GM18861 (cell line): ENCODE measurements around the gene DDHD1.
"Not testable (repeated sequence)": the region's sequence is repeated elsewhere in the genome, so short reads cannot be mapped to it uniquely, and the experiment has no call there.

Experiments used
- ATAC-seq: cut with Tn5 transposase; IDR thresholded peaks from one replicate; pipeline ENCODE4 v1.9.1; 2021; ENCODE audit not compliant: unreplicated experiment

Gene DDHD1

GRCh38 chr14:53152887-53153701 lies at the start of gene DDHD1:
Gene DDHD1 (minus strand): TSS chr14:53153323. CDS start chr14:53153098, 225 bp downstream.
- peak; percentile 40 for ATAC-seq

DNA sequence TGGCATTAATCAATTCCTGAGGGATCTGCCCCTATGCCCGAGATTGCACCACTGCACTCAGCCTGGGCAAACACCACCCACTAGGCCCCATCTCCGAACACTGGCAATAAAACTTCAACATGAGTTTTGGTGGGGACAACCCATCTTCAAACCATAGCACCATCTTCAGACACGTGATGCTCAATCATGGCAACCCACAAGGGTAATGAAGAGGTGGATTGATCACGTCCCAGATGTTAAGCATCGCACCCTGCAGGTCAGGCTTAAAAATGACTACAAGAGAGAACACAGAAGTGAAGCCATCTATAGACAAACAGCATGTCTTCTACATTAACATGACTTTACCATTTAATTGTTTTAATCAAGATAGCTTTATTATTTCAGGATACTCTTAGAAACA lies 42.8 kb upstream of the DDHD1 start:
- no peak for ATAC-seq

DNA sequence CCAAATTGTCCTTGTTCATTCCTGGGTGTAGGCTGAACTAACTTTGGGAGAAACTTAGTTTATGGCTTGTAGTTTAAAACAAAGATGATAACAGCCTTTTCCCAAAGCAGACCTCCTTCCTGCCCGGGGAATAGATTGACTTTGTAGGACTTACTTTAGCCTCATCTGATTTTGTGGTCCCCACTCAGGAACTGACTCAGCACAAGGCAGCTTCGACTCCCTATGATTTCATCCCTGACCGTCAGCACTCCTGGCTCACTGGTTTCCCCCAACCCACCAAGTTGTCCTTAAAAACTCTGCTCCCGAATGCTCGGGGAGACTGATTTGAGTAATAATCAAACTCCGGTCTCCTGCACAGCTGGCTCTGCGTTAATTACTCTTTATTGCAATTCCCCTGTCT lies 40.1 kb upstream of the DDHD1 start:
- ATAC-seq: no peak

GRCh38 chr14:53192052-53192760 lies 39.1 kb upstream of the DDHD1 start:
- ATAC-seq: no peak

DNA sequence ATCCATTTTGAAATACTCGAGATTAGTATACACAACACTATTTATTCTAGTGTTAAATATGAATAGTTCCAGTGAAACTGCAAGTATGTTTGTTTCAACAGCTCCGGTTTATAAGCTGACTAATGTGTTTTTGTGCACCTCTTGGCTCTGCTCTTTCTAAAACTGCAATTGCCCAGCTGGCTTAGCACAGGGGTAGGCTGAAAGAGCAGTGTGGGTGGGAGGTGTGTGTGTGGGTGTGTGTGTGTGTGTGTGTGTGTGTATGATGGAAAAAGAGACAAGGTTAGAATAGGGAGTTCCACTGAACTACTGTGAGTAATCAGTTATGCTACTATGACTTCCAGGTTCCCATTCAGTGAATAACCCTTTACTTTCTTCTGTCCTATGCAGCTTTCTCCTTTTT lies 37.8 kb upstream of the DDHD1 start:
- ATAC-seq: no peak

DNA sequence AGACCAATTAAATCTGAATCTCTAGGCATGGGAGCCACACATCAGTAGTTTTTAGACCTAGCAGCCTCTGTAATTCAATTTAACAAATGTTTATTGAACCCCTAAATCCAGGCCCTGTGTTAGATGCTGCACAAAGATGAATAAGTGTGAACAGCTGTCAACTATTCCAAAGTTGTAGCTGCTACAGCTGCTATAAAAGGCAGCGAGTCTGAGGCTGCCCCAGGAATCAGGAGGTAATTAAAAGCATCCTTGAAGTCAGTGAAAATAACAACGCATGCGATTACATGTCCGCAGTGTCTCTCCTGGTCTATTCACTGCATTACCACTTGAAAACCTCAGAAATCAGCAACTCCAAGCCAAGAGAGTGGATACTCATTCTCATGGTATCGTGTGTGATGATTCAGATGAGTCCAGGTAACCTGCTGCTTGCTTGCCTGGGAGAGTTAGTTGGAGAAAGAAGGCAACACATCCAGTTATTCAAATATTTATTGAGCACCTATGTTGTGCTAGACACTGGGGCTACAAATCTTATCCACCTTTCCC lies 34.9 kb upstream of the DDHD1 start:
- ATAC-seq: no peak

DNA sequence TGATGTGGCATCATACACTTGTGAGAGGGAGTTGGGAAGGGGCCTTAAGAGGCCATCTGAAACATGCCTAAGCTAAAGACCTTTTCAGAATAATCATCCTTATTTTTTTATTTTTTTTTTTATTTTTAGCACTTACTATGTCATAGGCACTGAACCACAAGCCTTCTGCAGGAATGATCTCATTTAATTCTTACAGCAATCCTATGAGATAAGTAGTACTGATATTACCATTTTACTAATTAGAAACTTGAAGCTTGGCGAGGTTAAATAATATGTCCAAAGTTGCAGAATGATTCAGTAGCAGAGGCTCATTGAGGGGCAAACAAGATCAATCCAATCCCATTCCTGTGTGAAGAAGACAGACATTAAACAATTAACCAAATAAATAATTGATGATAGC lies 33.4 kb upstream of the DDHD1 start:
- ATAC-seq: no peak

DNA sequence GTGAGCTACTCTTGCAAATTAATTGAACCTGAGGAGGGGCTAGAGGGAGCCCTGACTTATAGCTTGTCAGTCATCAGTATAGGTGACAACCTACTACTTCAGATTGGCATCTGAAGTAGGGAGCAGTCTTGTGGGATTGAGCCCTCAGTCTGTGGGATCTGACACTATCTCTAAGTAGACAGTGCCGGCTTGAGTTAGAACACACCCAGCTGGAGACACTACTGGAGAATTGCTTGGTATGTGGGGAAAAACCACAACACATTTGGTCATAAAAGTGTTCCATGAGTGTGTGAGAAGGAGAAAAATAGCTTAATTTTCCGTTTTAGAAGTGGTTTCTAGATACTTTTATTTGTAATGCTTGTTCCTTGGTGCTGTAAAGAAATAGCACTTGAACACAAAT lies 30.5 kb upstream of the DDHD1 start:
- no peak for ATAC-seq

DNA sequence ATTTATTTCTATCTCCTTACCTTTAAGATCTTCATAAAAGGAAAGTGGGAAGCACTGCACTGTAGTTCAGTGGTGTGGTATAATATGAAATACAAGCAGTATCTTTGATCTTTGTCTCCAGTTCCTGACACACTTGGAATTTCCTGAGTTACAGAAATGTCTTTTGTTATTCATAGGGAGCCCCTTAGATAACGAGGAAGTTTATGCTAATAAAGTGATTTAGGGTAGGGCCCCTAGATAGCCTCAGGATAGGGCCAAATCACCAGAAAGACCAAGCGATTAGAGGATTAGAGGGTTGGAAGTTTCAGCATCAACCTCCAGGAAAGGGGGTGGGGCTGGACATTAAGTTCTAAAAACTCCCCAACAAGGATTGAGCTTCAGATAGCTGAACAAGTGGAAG lies 29.9 kb upstream of the DDHD1 start:
- ATAC-seq: no peak

- ATAC-seq: not testable (repeated sequence)
These were observed 28.4 kb upstream of the DDHD1 start for GRCh38 chr14:53181463-53182081.

DNA sequence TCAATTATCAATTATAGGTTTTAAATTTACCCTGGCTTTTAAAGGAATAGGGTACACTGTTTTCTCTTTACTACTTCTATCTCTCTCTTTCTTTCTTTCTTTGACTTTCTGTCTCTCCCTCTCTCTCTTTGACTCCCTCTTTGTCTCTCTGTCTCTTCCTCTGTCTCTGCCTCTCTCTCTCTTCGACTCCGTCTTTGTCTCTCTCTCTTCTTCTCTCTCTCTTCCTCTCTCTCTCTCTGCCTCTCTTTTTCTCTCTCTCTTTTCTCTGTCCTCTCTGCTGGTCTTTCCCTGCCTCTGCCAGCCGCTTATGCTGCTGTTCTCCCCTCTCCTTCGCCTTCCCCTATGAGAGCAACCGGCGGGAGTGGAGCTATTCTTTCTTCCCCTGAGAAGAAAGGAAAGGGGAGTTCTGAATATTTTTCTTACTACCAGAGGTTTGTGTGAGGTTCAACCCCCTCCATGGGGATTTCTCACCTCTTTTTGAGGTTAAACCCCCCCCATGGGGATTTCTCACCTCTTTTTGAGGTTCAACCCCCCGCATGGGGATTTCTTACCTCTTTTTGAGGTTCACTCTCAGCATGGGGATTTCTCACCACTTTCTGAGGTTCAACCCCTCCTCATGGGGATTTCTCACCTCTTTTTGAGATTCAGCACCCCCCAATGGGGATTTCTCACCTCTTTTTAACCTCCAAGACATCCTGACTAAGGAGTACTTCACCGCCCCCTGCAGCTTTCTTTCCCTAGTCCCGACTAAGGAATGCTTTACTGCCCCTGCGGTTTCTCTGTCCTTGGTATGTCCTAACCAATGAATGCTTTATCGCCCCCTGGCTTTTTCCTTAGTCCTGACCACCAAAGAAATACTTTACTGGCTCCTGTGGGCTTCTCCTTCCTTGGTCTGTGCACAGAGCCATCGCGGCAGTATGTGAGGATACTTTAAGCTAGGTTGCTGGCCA lies 27.4 kb upstream of the DDHD1 start:
- no peak for ATAC-seq

DNA sequence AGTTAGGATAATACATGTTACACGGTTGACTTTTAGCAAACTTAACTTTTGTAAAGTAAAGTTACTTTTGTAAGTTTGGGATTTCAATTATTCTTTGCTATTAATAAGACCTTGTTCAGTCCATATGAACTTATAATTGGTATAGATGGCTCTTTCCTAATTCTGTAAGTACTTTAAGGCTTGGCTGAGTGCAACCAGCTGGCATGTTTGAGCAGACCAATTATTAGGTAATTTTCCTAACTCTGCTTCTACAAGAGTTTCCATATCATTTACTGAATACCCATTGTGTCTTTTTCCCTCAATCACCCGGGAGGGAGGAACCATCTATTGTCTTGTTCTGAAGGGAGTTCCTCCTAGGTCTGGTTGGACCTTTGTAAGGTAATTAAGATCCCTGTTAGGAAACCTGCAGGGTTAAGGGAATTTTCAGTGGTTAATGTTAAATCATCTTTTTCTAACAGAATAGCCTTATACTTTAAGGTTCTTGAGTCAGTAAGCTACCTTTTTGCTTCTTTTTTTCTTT lies 26.4 kb upstream of the DDHD1 start:
- ATAC-seq: not testable (repeated sequence)

- no peak for ATAC-seq
These were observed 22.3 kb upstream of the DDHD1 start for GRCh38 chr14:53175375-53175774.

- ATAC-seq: no peak
These were observed 21.8 kb upstream of the DDHD1 start for GRCh38 chr14:53174918-53175317.

DNA sequence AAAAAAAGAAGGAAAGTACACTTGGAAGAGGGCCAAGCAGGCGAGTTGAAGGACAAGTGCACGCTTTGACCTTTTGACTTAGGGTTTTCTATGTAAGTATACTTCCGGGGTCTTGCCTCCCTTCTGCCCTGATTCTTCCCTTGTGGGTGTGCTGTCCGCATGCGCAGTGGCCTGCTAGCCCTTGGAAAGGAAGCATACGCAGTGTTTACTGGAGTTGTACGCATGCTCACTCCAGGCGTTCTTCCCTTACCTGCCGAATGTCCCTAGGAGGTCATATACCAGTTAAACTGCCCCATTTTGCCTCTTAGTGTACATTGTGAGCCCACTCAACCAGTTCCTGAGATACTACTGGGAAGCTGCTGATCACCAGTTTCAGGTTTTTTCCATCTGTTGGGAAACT lies 15.7 kb upstream of the DDHD1 start:
- ATAC-seq: no peak

- no peak for ATAC-seq
These were observed 14.6 kb upstream of the DDHD1 start for GRCh38 chr14:53167602-53168328.

DNA sequence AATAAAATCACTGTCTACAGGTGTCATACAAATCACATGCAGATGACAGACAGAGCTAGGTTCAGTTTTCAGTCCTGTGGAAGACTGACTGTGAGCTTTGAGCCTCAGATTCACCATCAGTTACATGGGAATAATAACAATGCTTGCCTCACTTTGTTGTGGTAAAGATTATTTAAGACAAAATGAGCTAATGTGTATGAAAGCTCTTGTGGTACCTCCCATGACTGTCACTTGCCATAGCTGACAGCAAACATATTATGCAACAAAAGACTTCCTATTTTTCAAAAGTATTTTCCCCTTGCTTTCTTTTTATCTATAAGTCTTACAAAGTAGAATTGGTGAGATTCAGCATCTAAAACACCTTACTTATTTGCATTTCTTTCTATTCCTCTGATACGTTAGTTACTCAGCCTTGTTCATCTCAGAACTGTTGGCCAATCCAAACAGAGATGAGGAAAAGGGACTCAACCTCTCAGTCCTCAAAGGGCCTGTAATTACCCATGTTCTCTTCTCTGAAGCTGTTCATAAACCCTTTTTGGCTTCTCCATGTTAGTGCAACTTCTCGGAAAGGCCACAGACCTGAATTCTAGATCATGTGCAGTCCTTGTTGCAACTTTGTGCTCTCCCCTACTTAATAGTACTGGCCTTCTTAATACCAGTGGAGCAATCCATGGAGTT lies 8.8 kb upstream of the DDHD1 start:
- ATAC-seq: no peak

- ATAC-seq: no peak
These were observed 3.1 kb upstream of the DDHD1 start for GRCh38 chr14:53156238-53156637.

DNA sequence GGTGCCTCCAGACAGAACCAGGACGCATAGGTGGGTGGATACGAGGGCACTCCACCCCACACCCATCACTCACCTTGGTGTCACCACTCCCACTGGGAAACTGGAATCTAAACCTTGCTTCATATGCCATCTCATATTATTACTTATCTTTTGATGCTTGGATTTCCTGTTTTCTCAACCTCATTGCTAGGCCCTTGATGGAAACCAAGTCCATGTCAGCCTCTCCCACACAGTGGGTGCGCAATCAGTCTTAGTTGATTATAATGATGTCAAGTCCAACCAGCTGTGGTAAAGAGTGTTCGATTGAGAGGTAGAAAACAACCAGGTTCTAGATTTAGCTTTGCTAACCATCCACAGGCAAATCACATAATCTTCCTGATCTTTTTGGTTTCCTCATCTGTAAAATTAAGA lies 584 bp upstream of the DDHD1 start:
- no peak for ATAC-seq
